ENCODE measurements around the gene PTN.

- TF ChIP-seq EZH2 (IDR thresholded peaks at IDR 0.05; ENCODE audit: low read depth): no peak
- TF ChIP-seq CTCF (conservative IDR thresholded peaks at IDR 0.05): no peak
Measured at GRCh38 chr7:137329411-137329810, 14.1 kb downstream of the PTN start.
